ENCODE data around the gene PAF1. TPM values are rescaled to one million over a fixed set of nuclear protein-coding genes. Genes with fewer than 3 reads are reported as not detected.

PAF1 gene
- total and polyA plus RNA-seq, 4 donors = 13.7 to 29.4 (median 18.9) TPM

DNA sequence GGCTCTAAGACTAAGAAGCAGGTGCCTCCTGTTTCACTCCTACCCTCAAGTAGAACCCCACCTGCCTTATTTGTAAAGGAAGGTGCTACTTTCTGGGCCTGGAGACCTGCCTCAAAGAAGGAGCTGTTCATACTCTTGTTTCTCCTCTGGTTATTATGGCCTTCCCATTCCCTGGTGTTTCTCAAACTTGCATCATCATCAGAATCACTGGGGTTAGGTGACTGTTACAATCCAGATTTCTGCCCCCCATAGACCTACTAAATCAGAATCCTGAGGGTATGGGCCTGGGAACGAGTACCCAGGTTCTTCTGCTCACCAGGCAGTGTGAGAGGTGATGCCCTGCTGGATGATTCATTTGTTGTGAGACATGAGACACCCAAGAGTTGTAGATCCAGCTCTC, 30.3 kb downstream of the PAF1 start (continued):
- TF ChIP-seq, protein P1, sequence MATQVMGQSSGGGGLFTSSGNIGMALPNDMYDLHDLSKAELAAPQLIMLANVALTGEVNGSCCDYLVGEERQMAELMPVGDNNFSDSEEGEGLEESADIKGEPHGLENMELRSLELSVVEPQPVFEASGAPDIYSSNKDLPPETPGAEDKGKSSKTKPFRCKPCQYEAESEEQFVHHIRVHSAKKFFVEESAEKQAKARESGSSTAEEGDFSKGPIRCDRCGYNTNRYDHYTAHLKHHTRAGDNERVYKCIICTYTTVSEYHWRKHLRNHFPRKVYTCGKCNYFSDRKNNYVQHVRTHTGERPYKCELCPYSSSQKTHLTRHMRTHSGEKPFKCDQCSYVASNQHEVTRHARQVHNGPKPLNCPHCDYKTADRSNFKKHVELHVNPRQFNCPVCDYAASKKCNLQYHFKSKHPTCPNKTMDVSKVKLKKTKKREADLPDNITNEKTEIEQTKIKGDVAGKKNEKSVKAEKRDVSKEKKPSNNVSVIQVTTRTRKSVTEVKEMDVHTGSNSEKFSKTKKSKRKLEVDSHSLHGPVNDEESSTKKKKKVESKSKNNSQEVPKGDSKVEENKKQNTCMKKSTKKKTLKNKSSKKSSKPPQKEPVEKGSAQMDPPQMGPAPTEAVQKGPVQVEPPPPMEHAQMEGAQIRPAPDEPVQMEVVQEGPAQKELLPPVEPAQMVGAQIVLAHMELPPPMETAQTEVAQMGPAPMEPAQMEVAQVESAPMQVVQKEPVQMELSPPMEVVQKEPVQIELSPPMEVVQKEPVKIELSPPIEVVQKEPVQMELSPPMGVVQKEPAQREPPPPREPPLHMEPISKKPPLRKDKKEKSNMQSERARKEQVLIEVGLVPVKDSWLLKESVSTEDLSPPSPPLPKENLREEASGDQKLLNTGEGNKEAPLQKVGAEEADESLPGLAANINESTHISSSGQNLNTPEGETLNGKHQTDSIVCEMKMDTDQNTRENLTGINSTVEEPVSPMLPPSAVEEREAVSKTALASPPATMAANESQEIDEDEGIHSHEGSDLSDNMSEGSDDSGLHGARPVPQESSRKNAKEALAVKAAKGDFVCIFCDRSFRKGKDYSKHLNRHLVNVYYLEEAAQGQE (IDR thresholded peaks at IDR 0.05) = no peak
- TF ChIP-seq, protein P2, sequence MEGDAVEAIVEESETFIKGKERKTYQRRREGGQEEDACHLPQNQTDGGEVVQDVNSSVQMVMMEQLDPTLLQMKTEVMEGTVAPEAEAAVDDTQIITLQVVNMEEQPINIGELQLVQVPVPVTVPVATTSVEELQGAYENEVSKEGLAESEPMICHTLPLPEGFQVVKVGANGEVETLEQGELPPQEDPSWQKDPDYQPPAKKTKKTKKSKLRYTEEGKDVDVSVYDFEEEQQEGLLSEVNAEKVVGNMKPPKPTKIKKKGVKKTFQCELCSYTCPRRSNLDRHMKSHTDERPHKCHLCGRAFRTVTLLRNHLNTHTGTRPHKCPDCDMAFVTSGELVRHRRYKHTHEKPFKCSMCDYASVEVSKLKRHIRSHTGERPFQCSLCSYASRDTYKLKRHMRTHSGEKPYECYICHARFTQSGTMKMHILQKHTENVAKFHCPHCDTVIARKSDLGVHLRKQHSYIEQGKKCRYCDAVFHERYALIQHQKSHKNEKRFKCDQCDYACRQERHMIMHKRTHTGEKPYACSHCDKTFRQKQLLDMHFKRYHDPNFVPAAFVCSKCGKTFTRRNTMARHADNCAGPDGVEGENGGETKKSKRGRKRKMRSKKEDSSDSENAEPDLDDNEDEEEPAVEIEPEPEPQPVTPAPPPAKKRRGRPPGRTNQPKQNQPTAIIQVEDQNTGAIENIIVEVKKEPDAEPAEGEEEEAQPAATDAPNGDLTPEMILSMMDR (IDR thresholded peaks at IDR 0.05; ENCODE audit: low read depth, low read length, missing input control) = no peak
- TF ChIP-seq JUND (IDR thresholded peaks at IDR 0.05) (no peak), FOXA1 (IDR thresholded peaks at IDR 0.05) (no peak), SP1 (IDR thresholded peaks at IDR 0.05) (no peak), GABPA (IDR thresholded peaks at IDR 0.05 in 1 of 2, conservative IDR thresholded peaks at IDR 0.05 in 1 of 2) (no peak), TAF1 (conservative IDR thresholded peaks at IDR 0.05) (no peak)

DNA sequence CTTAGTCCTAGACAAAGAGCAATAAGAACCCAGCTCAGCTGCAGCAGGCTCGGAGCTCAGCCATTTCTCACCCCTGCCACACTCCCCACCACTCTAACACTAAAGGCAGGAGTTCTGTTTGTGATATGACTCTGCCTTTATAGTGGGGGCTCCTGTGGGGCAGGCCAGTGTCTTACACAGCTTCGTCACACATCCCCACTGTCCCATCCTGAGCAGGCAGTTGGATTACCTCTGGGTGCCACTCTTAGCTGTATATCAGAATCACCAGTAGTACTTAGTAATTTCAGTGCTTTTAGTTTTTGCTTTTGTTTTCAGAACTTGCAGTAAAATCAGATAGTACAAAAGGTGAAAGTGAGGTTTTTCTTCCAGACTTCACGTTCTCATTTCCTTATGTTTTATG, 31.9 kb downstream of the PAF1 start:
- WGBS = 94% methylated on average over 3 of the region's 3 CpGs
- no peak for TF ChIP-seq FOXA2 (IDR thresholded peaks at IDR 0.05)
- TF ChIP-seq, protein P3, sequence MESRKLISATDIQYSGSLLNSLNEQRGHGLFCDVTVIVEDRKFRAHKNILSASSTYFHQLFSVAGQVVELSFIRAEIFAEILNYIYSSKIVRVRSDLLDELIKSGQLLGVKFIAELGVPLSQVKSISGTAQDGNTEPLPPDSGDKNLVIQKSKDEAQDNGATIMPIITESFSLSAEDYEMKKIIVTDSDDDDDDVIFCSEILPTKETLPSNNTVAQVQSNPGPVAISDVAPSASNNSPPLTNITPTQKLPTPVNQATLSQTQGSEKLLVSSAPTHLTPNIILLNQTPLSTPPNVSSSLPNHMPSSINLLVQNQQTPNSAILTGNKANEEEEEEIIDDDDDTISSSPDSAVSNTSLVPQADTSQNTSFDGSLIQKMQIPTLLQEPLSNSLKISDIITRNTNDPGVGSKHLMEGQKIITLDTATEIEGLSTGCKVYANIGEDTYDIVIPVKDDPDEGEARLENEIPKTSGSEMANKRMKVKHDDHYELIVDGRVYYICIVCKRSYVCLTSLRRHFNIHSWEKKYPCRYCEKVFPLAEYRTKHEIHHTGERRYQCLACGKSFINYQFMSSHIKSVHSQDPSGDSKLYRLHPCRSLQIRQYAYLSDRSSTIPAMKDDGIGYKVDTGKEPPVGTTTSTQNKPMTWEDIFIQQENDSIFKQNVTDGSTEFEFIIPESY (IDR thresholded peaks at IDR 0.05) = no peak
- TF ChIP-seq EGR1 (IDR thresholded peaks at IDR 0.05; ENCODE audit: low read depth in 2 of 2) = no peak
- TF ChIP-seq, protein P4, sequence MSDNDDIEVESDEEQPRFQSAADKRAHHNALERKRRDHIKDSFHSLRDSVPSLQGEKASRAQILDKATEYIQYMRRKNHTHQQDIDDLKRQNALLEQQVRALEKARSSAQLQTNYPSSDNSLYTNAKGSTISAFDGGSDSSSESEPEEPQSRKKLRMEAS (IDR thresholded peaks at IDR 0.05) = no peak
- TF ChIP-seq RXRA (IDR thresholded peaks at IDR 0.05) = no peak
- TF ChIP-seq, protein P5, sequence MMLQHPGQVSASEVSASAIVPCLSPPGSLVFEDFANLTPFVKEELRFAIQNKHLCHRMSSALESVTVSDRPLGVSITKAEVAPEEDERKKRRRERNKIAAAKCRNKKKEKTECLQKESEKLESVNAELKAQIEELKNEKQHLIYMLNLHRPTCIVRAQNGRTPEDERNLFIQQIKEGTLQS (IDR thresholded peaks at IDR 0.05) = no peak
- TF ChIP-seq HNF4A (conservative IDR thresholded peaks at IDR 0.05) = no peak

More for the DNA sequence above, 31.9 kb downstream of the PAF1 start:
- H3K27ac ChIP-seq (ENCODE audit: low read depth in 1 of 2, low read length in 2 of 2) = no peak overlapping the region
- H3K9me3 ChIP-seq (ENCODE audit: control insufficient read depth in 4 of 4, low read length in 3 of 4) = no peaks in the 10 kb centered on the region
- peaks cover 17 to 61% (median 47%) of the 10 kb centered on the region in 4 donors for H3K36me3 ChIP-seq (ENCODE audit: control insufficient read depth in 4 of 4, insufficient read depth in 3 of 4, low read depth in 1 of 4, low read length in 3 of 4)
- no peak for DNase-seq (ENCODE audit: low spot score)
- H3K27me3 ChIP-seq (ENCODE audit: control insufficient read depth in 4 of 4, insufficient read depth in 4 of 4, low read length in 3 of 4) = no peaks in the 10 kb centered on the region
- H3K4me1 ChIP-seq (ENCODE audit: control insufficient read depth in 4 of 4, insufficient read depth in 4 of 4, low read length in 3 of 4) = peaks cover 7 to 19% (median 14%) of the 10 kb centered on the region in 4 donors
- no peak overlapping the region for H3K4me3 ChIP-seq (ENCODE audit: low read depth in 1 of 3, low read length in 3 of 3)
- H3K9ac ChIP-seq (ENCODE audit: low read depth in 1 of 2, low read length in 2 of 2) = no peak overlapping the region

All from liver (tissue), 9 donors.